HFF-Myc (cell line): Measurements from ENCODE around the gene ZIC5.

Source experiments
- DNase-seq: peaks from one replicate; pipeline ENCODE4 v3.0.0-alpha.2; 2011; ENCODE audit warnings: low read depth; ENCODE audit errors: extremely low read depth
- H3K4me3 ChIP-seq: replicated peaks from 2 replicates; pipeline ENCODE4 v1.5.1; 2011; ENCODE audit warnings: low read depth, mild to moderate bottlenecking, control low read depth, low read length
- TF ChIP-seq, protein P1 (sequence below): IDR thresholded peaks from 2 replicates; pipeline ENCODE4 v1.5.1; 2012; ENCODE audit warnings: mild to moderate bottlenecking, low read depth, low read length, control low read depth; ENCODE audit errors: missing control alignments

The ZIC5 gene

DNA sequence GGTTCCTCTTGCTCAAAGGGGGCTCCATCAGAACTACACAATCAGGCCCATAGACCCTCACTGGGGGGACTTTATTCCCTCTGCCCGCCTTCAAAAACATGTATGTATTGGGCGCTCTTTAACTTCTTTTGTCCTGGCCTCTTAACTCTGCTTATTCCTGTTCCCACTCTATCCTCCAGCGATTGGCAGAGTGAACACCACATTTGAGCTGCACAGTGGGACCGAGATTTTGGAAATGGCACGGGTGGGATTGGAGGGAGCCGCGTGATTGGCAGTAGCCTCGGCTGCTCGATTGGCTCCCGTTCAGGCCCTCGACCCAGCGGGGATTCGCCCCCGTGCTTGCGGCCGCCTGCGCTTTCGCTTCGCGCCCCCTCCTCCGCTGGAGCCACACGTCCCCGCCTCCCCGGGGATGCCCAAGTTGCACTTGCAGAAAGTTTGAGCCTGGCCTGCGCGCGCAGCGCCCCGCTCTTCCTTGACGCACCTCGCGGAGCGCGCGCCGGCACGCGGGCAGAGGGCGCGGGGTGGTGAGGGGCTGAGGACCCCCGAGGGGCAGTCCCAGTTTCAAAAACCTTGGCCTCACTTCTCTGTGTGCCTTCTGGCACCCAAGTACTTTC is at the start of gene ZIC5:
TSS of gene ZIC5 (minus strand) at position 192 of the 614 bp plus-strand sequence. CDS start at position 28, 164 bp downstream.
- TF ChIP-seq, protein P1, sequence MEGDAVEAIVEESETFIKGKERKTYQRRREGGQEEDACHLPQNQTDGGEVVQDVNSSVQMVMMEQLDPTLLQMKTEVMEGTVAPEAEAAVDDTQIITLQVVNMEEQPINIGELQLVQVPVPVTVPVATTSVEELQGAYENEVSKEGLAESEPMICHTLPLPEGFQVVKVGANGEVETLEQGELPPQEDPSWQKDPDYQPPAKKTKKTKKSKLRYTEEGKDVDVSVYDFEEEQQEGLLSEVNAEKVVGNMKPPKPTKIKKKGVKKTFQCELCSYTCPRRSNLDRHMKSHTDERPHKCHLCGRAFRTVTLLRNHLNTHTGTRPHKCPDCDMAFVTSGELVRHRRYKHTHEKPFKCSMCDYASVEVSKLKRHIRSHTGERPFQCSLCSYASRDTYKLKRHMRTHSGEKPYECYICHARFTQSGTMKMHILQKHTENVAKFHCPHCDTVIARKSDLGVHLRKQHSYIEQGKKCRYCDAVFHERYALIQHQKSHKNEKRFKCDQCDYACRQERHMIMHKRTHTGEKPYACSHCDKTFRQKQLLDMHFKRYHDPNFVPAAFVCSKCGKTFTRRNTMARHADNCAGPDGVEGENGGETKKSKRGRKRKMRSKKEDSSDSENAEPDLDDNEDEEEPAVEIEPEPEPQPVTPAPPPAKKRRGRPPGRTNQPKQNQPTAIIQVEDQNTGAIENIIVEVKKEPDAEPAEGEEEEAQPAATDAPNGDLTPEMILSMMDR, result no peak
- DNase-seq, result no peak
- no peak within 1 kb of the TSS for H3K4me3 ChIP-seq

GRCh38 chr13:100019780-100020356 is 48.3 kb upstream of the ZIC5 start:
- DNase-seq, result no peak
- no peak overlapping the region for H3K4me3 ChIP-seq
- TF ChIP-seq, protein P1, result no peak

DNA sequence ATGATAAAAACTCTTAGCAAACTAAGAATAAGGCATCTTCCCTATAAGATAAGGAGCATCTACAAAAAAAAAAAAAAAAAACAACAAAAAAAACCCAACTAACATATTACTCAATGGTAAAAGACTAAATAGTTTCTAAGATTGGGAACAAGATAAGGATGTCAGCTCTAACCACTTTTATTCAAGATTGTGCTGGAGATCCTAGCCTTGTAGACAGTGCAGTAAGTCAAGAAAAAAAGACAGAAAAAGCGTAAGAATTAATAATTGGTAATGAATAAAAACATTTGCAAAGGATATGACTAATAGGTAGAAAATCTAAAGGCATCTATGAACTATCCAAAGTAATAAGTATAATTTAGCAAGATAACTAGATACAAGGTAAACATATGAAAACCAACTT is 43.1 kb upstream of the ZIC5 start:
- no peak for DNase-seq
- H3K4me3 ChIP-seq, result no peak overlapping the region
- TF ChIP-seq, protein P1, result no peak

GRCh38 chr13:99998261-99998660 is 26.7 kb upstream of the ZIC5 start:
- DNase-seq, result no peak
- TF ChIP-seq, protein P1, result no peak
- no peak overlapping the region for H3K4me3 ChIP-seq

DNA sequence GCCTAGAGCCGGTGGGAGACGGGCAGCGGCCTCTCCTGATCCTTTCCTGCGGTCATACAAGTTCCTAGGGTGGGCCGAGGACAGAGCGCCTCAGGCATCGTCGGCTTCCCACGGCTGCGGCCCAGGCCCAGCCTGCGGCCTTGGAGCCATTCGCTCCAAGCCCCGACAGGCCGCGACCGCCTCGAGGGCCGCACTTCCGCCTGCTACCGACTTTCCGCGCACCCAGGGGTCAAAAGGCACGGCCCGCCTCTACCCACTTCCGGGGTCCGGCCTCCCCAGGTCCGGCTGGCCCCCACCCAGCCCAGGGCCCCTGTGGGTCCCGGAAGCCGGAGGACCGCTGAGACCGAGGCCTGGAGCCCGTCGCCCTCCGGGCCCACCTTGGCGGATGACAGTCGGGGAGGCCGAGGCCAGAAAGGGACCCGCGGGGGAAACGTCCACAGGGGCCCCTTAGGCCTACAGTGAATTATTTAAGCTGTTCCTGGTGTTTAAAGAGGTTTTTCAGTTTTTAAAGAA is 26.2 kb upstream of the ZIC5 start:
- no peak for DNase-seq
- H3K4me3 ChIP-seq, result no peak overlapping the region
- TF ChIP-seq, protein P1, result no peak

DNA sequence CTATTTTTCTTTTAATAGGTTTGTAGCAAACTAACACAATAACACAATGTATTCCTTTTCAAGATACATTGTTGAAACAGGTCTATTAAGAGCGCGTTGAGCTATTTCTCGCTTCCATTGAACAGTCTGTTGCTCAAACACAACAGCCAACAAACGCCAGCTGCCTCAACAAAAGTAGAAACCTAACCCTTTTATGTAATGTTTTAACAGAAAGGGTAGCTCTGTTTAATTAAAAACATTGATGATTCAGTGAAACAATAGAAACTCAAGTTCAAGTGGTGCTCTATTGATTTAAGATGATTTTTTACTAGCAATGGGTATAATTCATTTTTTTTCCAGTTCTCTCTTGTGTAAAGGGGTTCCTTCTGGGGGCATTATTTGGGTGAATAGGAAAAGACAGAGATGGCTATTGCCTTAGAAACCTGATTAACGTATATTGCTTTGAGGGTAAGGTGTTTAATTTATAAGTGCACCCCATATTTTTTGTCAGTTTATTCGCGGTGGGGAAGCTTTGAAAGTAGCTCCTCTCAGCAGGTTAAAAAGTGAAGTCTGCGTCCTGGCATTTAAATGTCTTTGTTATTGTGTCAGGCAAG is 24.9 kb upstream of the ZIC5 start:
- no peak for DNase-seq
- TF ChIP-seq, protein P1, result no peak
- H3K4me3 ChIP-seq, result no peak overlapping the region
